GM10248 (cell line): Measurements from ENCODE around the gene PLEKHG5.
A peak's percentile ranks its signal among the peaks of the same experiment; 100 is the strongest.

Experiments
- CTCF ChIA-PET: fragments of 300-600 bp; sonication (Branson Sonifier 250); formaldehyde crosslinking; extraction: SDS; loops from one replicate; lab custom pipeline; 2021; ENCODE audit warnings: antibody characterized with exemption; lab: Yijun Ruan, JAX
- POLR2A ChIA-PET: fragments of 350-650 bp; sonication (Branson Sonifier 250); formaldehyde crosslinking; extraction: SDS; loops from one replicate; lab custom pipeline; 2020; ENCODE audit warnings: antibody characterized with exemption; lab: Yijun Ruan, JAX
- DNase-seq: peaks from one replicate; pipeline ENCODE4 v3.0.0; 2012; ENCODE audit errors: extremely low spot score
- CTCF ChIP-seq: IDR thresholded peaks from 2 replicates; pipeline ENCODE4 v1.5.1; 2012; ENCODE audit warnings: mild to moderate bottlenecking, low read depth; ENCODE audit errors: extremely low read depth, missing control alignments, control extremely low read depth

Gene PLEKHG5

GRCh38 chr1:6475381-6476133, 15.9 kb downstream of the PLEKHG5 start:
- POLR2A ChIA-PET: no interaction called here
- peak; percentile 95 for TF ChIP-seq CTCF
- CTCF ChIA-PET: interaction anchor here (0.7 to 1.4 kb wide), 3 partner anchors 13 to 113 kb away, joined by 3 read pairs; no protein-coding TSS in a partner anchor
- peak; percentile 89 for DNase-seq

GRCh38 chr1:6474815-6475282, 16.6 kb downstream of the PLEKHG5 start:
- ChIA-PET CTCF (no interaction called here), POLR2A (no interaction called here)
- TF ChIP-seq CTCF: no peak
- no peak for DNase-seq

GRCh38 chr1:6473974-6474814, 17.3 kb downstream of the PLEKHG5 start:
- CTCF ChIA-PET: interaction anchor here (0.9 kb wide), 1 partner anchor 228 kb away, joined by 3 read pairs; no protein-coding TSS in a partner anchor
- no peak for TF ChIP-seq CTCF
- POLR2A ChIA-PET: no interaction called here
- DNase-seq: no peak

GRCh38 chr1:6473156-6473555, 18.3 kb downstream of the PLEKHG5 start:
- TF ChIP-seq CTCF: no peak
- CTCF ChIA-PET: interaction anchor here (0.6 to 1.8 kb wide), 3 partner anchors 18 to 227 kb away, joined by 3 to 4 read pairs (median 3); no protein-coding TSS in a partner anchor
- no peak for DNase-seq
- POLR2A ChIA-PET: no interaction called here

- TF ChIP-seq CTCF: peak; percentile 15
- POLR2A ChIA-PET: no interaction called here
- CTCF ChIA-PET: interaction anchor here (0.7 to 1.8 kb wide), 5 partner anchors 8 to 109 kb away, joined by 3 to 5 read pairs (median 4); no protein-coding TSS in a partner anchor
- DNase-seq: no peak
Observed at GRCh38 chr1:6472391-6472790, 19.1 kb downstream of the PLEKHG5 start.

GRCh38 chr1:6471970-6472368, 19.5 kb downstream of the PLEKHG5 start:
- CTCF ChIA-PET: interaction anchor here (0.7 to 1.8 kb wide), 5 partner anchors 8 to 109 kb away, joined by 3 to 5 read pairs (median 4); no protein-coding TSS in a partner anchor
- DNase-seq: no peak
- POLR2A ChIA-PET: no interaction called here
- no peak for TF ChIP-seq CTCF
